Upper lobe of left lung (tissue), 4 donors: ENCODE results near the gene NOL3.

ENCODE experiments used
- CTCF ChIP-seq, 6 experiments: fragments of 450-650 bp in 4 of 6; fragments of 200-600 bp in 2 of 6; sonication (generic) in 2 of 6; IDR thresholded peaks; one replicate each; pipeline ENCODE4 v1.5.1; 2016 to 2019; ENCODE audit warnings: antibody characterized with exemption in 6 of 6
- EP300 ChIP-seq, 4 donors: sonication (generic); formaldehyde crosslinking; IDR thresholded peaks; one replicate each; pipeline ENCODE4 v1.5.1; 2017; ENCODE audit warnings: antibody characterized with exemption in 4 of 4, control low read depth in 2 of 4

- TF ChIP-seq EP300 (IDR thresholded peaks at IDR 0.05): no peak
- no peak for TF ChIP-seq CTCF (IDR thresholded peaks at IDR 0.05)
Observed at GRCh38 chr16:67209565-67209964, 39.2 kb downstream of the NOL3 start.
